Measurements from ENCODE around the gene ALOXE3. TPM values are rescaled to one million over a fixed set of nuclear protein-coding genes. Genes with fewer than 3 reads are reported as not detected.
A peak's percentile ranks its signal among the peaks of the same experiment; 100 is the strongest.
"Not testable (repeated sequence)": the region's sequence is repeated elsewhere in the genome, so short reads cannot be mapped to it uniquely, and the experiment has no call there.

The ALOXE3 gene
- total RNA-seq, 4 donors from 2014 or later = not detected

DNA sequence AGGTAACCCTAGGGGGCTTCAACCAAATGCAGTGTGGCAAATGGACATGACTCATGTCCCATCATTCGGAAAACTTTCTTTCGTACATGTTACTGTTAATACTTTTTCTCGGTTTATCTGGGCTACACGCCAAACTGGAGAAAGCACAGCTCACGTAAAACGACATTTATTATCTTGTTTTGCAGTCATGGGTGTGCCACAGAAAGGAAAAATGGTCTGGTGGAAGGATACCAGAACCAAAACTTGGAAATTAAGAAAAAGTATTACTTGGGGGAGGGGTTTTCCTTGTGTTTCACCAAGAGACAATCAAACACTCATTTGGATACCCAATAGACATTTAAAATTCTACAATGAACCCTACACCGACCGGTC lies 55.9 kb downstream of the ALOXE3 start:
- peaks cover 0 to 81% (median 38%) of the 10 kb centered on the region in 4 donors for H3K27me3 ChIP-seq
- H3K9me3 ChIP-seq = no peaks in the 10 kb centered on the region
- peaks cover 6 to 26% (median 16%) of the 10 kb centered on the region in 4 donors for H3K4me1 ChIP-seq
- no peak overlapping the region for H3K27ac ChIP-seq (replicated peaks in 1 of 4)
- DNase-seq (ENCODE audit: extremely low spot score) = no peak
- TF ChIP-seq, protein P1, sequence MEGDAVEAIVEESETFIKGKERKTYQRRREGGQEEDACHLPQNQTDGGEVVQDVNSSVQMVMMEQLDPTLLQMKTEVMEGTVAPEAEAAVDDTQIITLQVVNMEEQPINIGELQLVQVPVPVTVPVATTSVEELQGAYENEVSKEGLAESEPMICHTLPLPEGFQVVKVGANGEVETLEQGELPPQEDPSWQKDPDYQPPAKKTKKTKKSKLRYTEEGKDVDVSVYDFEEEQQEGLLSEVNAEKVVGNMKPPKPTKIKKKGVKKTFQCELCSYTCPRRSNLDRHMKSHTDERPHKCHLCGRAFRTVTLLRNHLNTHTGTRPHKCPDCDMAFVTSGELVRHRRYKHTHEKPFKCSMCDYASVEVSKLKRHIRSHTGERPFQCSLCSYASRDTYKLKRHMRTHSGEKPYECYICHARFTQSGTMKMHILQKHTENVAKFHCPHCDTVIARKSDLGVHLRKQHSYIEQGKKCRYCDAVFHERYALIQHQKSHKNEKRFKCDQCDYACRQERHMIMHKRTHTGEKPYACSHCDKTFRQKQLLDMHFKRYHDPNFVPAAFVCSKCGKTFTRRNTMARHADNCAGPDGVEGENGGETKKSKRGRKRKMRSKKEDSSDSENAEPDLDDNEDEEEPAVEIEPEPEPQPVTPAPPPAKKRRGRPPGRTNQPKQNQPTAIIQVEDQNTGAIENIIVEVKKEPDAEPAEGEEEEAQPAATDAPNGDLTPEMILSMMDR (IDR thresholded peaks at IDR 0.05) = no peak
- TF ChIP-seq EP300 (IDR thresholded peaks at IDR 0.05) = no peak
- H3K4me3 ChIP-seq = peak overlapping the region in 3 of 4 donors; percentile 10 to 16 (median 15)
- WGBS = 19% methylated on average over 8 of the region's 8 CpGs
- intact Hi-C loops (cut with DNase I) = no loop called here
- no peaks in the 10 kb centered on the region for H3K36me3 ChIP-seq

DNA sequence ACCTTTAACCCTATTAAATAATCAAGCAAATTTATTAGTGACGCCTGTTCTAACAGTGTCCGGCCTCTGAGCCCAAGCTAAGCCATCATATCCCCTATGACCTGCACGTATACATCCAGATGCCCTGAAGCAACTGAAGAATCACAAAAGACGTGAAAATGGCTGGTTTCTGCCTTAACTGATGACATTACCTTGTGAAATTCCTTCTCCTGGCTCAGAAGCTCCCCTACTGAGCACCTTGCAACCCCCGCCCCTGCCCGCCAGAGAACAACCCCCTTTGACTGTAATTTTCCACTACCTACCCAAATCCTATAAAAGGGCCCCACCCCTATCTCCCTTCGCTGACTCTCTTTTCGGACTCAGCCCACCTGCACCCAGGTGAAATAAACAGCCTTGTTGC lies 56.5 kb downstream of the ALOXE3 start:
- not testable (repeated sequence) for H3K36me3 ChIP-seq; H3K4me3 ChIP-seq; H3K9me3 ChIP-seq; DNase-seq (ENCODE audit: extremely low spot score); H3K27ac ChIP-seq (replicated peaks in 1 of 4)
- Histone ChIP-seq H3K27me3 (peaks cover 0 to 86% (median 38%) of the 10 kb centered on the region in 4 donors), H3K4me1 (peaks cover 8 to 28% (median 17%) of the 10 kb centered on the region in 4 donors)
- WGBS = 50% methylated on average over 8 of the region's 8 CpGs
- intact Hi-C loops (cut with DNase I) = loop anchor here (2.0 kb wide), 1 partner anchor 17 kb away; no protein-coding TSS in a partner anchor

GRCh38 chr17:8060274-8060673 lies 58.0 kb downstream of the ALOXE3 start:
- WGBS = 5% methylated on average over 10 of the region's 10 CpGs
- no peak for TF ChIP-seq POLR2A (IDR thresholded peaks at IDR 0.05; ENCODE audit: low read depth)
- TF ChIP-seq POLR2AphosphoS5 (IDR thresholded peaks at IDR 0.05) = no peak
- TF ChIP-seq, protein P1 (IDR thresholded peaks at IDR 0.05) = peak; percentile 73 to 89 (median 79)
- Histone ChIP-seq H3K4me1 (peaks cover 8 to 28% (median 17%) of the 10 kb centered on the region in 4 donors), H3K27ac (replicated peaks in 1 of 4) (no peak overlapping the region), H3K4me3 (no peak overlapping the region), H3K27me3 (peaks cover 3 to 95% (median 38%) of the 10 kb centered on the region in 4 donors), H3K36me3 (no peaks in the 10 kb centered on the region), H3K9me3 (no peaks in the 10 kb centered on the region)
- intact Hi-C loops (cut with DNase I) = loop anchor here (2.0 kb wide), 1 partner anchor 19 kb away; no protein-coding TSS in a partner anchor
- DNase-seq (ENCODE audit: extremely low spot score) = no peak

GRCh38 chr17:8059131-8059530 lies 59.2 kb downstream of the ALOXE3 start:
- DNase-seq (ENCODE audit: extremely low spot score) = no peak
- Histone ChIP-seq H3K27ac (replicated peaks in 1 of 4) (no peak overlapping the region), H3K27me3 (peaks cover 3 to 88% (median 38%) of the 10 kb centered on the region in 4 donors), H3K4me1 (peaks cover 8 to 28% (median 17%) of the 10 kb centered on the region in 4 donors), H3K9me3 (no peaks in the 10 kb centered on the region), H3K4me3 (no peak overlapping the region), H3K36me3 (no peaks in the 10 kb centered on the region)
- TF ChIP-seq EP300 (IDR thresholded peaks at IDR 0.05) (no peak), POLR2AphosphoS5 (IDR thresholded peaks at IDR 0.05) (no peak), POLR2A (IDR thresholded peaks at IDR 0.05; ENCODE audit: low read depth) (no peak)
- TF ChIP-seq, protein P1 (IDR thresholded peaks at IDR 0.05) = no peak
- intact Hi-C loops (cut with DNase I) = loop anchor here (5.0 kb wide), 3 partner anchors 67 to 197 kb away; no protein-coding TSS in a partner anchor
- WGBS = 22% methylated on average over 7 of the region's 7 CpGs

GRCh38 chr17:8057691-8058114 lies 60.6 kb downstream of the ALOXE3 start:
- peaks cover 3 to 74% (median 29%) of the 10 kb centered on the region in 4 donors for H3K27me3 ChIP-seq
- 14% methylated on average over 11 of the region's 14 CpGs for WGBS

More at GRCh38 chr17:8057691-8058114, 60.6 kb downstream of the ALOXE3 start:
- H3K27ac ChIP-seq (replicated peaks in 1 of 4) = no peak overlapping the region
- no peaks in the 10 kb centered on the region for H3K9me3 ChIP-seq
- intact Hi-C loops (cut with DNase I) = loop anchor here (5.0 kb wide), 3 partner anchors 65 to 195 kb away; no protein-coding TSS in a partner anchor
- H3K36me3 ChIP-seq = no peaks in the 10 kb centered on the region
- peaks cover 5 to 17% (median 11%) of the 10 kb centered on the region in 4 donors for H3K4me1 ChIP-seq
- DNase-seq (ENCODE audit: extremely low spot score) = no peak
- TF ChIP-seq EP300 (IDR thresholded peaks at IDR 0.05) = no peak
- TF ChIP-seq, protein P1 (IDR thresholded peaks at IDR 0.05) = peak; percentile 76 to 82 (median 77)
- peak in 1 of 2 donors; percentile 17 for TF ChIP-seq POLR2AphosphoS5 (IDR thresholded peaks at IDR 0.05)
- no peak overlapping the region for H3K4me3 ChIP-seq
